Fibroblast of skin of abdomen (primary cell): Measurements from ENCODE around the gene INO80D. TPM values are rescaled to one million over a fixed set of nuclear protein-coding genes. Genes with fewer than 3 reads are reported as not detected.
A peak's percentile ranks its signal among the peaks of the same experiment; 100 is the strongest.
"Not testable (repeated sequence)": the region's sequence is repeated elsewhere in the genome, so short reads cannot be mapped to it uniquely, and the experiment has no call there.

Experiments used
- DNase-seq: peaks from one replicate; pipeline ENCODE4 v3.0.0-alpha.2; 2013
- polyA plus RNA-seq, 2 experiments: library from polyadenylated mRNA; unstranded; fragments of 120-200 nt; gene quantifications; one replicate each; pipeline ENCODE4 v1.2.1, GENCODE V29; 2013; ENCODE audit not compliant: insufficient read length in 2 of 2

The INO80D gene, protein sequence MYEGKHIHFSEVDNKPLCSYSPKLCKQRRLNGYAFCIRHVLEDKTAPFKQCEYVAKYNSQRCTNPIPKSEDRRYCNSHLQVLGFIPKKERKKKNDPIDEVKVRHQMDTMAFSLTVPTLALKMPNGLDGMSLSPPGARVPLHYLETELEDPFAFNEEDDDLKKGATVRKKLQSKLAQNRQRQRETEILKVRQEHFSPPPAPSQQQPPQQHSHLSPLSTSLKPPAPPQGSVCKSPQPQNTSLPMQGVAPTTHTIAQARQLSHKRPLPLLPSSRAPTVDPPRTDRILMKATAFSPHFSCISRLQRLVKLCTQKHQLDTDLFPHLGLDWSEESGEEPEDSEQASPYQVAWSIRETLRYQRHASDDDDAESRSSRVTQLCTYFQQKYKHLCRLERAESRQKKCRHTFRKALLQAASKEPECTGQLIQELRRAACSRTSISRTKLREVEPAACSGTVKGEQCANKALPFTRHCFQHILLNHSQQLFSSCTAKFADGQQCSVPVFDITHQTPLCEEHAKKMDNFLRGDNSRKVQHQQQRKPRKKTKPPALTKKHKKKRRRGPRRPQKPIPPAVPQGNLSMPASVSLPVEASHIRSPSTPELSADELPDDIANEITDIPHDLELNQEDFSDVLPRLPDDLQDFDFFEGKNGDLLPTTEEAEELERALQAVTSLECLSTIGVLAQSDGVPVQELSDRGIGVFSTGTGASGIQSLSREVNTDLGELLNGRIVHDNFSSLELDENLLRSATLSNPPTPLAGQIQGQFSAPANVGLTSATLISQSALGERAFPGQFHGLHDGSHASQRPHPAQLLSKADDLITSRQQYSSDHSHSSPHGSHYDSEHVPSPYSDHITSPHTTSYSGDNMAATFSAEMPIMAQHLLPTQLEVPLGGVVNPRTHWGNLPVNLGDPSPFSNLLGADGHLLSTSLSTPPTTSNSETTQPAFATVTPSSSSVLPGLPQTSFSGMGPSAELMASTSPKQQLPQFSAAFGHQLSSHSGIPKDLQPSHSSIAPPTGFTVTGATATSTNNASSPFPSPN
- 2.5 TPM for polyA plus RNA-seq (2013, experiment 1 of 2; ENCODE audit: insufficient read length)
- 2.2 TPM for polyA plus RNA-seq (2013, experiment 2 of 2; ENCODE audit: insufficient read length)

DNA sequence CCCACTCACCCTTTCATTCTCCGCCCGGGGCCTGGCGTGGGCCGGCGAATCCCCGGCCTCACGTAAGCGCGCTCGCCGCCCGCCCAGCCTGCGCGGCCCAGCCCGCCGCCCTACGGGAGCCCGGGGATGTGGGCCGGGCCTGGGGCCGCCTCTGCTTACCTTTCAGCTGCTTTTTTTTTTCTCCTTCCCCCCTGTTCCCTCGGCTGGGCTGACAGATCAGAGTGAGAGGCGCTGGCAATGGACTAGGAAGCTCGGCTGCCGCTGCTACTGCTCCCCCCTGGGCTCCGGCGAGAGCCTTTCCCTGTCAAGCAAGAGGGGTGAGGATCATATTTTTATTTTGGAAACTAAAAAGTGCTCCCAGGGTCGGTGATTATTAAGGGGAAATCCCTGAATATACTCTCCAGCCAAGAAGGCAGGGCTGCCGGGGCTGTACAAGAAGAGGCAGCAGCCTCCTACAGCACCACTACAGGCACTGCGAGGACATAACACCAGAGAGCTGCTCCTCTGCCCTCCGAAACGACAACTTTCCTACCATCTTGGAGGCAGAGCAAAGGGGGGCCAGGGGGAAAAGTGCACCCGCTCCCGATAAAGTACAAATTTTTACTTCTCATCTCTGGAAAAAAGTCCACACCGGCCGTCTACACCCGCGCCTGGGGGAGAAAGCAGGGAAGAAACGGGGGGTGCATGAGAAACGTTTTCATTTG is at the start of gene INO80D:
Gene INO80D, minus strand, starts transcription at position 433 of the 704 bp plus-strand sequence. CDS start 23,158 bp downstream, outside the sequence.
- DNase-seq = peak; percentile 87

GRCh38 chr2:206127656-206128055 is 41.7 kb upstream of the INO80D start:
- no peak for DNase-seq

DNA sequence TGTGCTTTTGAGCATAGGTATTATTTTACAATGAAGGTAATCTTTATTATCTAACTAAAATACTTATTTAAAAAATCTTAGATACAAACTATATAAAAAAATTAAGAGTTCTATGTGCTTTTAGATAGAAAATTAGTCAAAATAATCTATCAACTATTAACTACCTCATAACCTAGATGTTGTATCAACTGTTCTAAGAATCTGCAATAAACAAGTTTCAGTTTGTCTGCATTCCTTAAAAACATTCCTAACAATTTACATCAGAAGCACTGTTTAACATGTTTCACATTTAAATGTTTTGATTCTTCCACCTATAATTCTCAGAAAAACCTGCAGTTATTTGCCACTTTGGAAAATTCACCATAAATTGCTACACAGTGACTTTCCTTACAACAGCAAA is 39.9 kb upstream of the INO80D start:
- DNase-seq = no peak

- not testable (repeated sequence) for DNase-seq
Measured at GRCh38 chr2:206122569-206122968, 36.6 kb upstream of the INO80D start.

DNA sequence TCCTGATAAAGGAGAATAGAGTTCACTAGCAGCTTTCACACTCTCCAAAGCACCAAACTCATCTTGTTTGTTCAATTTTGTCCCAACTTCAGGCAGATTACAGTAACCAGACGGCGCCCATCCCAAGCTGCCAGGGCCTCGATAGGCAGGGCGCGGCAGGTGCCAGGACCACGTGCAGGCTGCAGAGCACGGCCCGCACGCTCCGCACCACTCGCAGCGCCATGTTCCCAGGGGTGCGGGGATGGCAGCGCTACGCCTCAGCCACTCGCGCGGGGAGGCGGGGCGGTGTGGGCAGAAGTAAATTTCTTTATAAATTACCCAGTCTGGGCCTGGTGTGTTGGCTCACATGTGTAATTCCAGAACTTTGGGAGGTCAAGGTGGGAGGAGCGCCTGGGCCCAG is 30.3 kb upstream of the INO80D start:
- DNase-seq = no peak

- no peak for DNase-seq
Measured at GRCh38 chr2:206115026-206115578, 29.1 kb upstream of the INO80D start.

GRCh38 chr2:206112846-206113547 is 27.0 kb upstream of the INO80D start:
- DNase-seq = no peak

DNA sequence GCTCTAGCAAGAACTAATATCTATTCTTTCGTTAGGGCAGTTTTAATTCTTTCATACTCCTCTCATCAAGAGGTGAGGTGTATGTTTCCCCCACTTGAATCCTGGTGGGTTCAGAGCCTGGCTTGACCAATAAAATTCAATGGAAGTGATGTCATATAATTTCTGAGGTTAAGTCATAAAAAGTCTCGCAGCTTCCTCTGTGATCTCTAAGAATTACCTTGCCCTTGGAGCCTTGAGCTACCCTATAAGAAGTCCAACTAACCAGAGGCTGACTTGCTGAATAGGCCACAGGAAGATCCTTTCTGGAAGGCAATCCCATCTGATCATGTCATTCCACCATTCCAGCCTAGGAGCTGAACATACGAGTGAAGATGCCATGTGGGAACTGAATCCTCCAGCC is 26.1 kb upstream of the INO80D start:
- no peak for DNase-seq

GRCh38 chr2:206108713-206109112 is 22.7 kb upstream of the INO80D start:
- DNase-seq = no peak

DNA sequence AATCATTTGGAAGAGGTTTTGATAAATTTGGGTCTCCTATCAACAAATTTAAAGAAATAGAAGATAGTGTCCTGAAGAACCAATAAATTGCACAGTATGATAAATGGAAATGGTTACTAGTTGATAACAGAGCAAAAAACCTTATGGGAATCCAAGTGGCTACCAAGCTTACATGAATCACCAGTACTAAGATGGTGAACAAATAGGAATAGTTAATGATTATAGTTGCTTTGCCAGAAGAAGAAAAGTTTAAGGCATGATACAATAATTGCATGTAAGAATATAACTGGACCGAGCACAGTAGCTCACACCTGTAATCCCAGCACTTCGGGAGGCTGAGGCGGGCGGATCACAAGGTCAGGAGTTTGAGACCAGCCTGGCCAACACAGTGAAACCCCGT is 19.6 kb upstream of the INO80D start:
- DNase-seq = no peak

GRCh38 chr2:206105038-206105437 is 19.1 kb upstream of the INO80D start:
- no peak for DNase-seq

GRCh38 chr2:206098872-206099271 is 12.9 kb upstream of the INO80D start:
- DNase-seq = not testable (repeated sequence)

DNA sequence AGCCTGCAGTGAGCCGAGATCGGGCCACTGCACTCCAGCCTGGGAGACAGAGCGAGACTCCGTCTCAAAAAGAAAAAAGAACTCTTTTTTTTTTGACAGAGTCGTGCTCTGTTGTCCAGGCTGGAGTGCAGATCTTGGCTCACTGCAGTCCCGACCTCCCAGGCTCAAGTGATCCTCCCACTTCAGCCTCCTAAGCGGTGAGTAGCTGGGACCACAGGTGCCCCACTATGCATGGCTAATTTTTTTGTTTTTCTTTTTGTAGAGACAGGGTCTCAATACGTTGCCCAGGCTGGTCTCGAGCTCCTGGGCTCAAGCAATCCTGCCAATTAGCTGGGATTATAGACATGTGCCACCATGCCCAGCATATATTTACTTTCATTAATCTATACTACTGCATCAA is 12.5 kb upstream of the INO80D start:
- DNase-seq = no peak

DNA sequence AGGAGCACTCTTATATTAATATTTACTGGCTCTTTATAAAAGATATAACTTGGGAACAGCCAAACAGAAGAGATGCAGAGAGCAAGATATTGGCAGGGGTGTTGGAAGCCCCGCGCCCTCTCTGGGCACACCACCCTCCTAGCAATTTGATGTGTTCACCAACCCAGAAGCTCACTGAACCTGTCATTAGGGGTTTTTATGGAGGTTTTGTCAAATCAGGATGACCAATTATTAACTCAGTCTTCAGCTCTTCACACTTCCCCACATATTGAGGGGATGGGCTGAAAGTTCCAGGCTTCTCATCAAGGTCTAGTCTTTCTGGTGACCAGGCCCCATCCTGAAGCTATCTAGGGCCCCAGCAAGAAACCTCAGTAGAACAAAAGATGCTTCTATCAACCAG is 10.9 kb upstream of the INO80D start:
- DNase-seq = no peak

DNA sequence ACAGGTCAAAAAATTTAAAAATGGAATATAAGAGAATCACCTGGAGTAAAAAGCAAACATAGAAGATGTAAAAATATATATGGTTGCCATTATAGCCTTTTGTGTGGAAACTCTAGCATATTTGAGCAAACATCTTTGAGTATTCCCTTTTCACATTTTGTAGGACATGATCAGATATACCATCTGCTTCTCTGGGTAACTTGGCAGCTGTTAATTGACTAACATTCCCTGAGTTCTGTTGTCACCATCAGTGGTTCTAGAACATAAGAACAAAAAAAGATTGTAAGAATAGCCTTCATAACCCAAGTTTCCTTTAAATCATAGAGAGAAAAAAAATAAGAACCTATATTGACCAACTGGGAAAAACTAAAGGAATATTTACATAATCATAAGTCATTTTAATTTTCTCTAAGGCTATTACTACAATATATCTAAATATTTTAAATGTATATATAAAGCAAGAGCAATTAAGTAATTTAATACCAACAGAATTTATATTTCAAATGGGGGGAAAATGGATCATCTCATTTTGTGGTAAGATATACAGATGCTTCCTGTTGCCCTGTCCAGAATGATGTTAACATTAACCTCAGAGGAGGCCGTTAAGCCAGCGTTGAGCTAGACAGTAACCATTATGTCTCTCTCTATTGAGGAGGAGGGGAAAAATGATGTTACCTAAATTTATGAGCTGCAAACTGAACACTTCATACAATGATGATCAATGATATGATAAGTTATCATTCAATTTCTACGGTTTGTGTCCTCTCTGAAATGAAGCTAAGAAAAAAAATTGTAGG is 9.8 kb upstream of the INO80D start:
- no peak for DNase-seq

- DNase-seq = no peak
Measured at GRCh38 chr2:206092297-206092696, 6.3 kb upstream of the INO80D start.

- DNase-seq = no peak
Measured at GRCh38 chr2:206088248-206088647, 2.3 kb upstream of the INO80D start.

DNA sequence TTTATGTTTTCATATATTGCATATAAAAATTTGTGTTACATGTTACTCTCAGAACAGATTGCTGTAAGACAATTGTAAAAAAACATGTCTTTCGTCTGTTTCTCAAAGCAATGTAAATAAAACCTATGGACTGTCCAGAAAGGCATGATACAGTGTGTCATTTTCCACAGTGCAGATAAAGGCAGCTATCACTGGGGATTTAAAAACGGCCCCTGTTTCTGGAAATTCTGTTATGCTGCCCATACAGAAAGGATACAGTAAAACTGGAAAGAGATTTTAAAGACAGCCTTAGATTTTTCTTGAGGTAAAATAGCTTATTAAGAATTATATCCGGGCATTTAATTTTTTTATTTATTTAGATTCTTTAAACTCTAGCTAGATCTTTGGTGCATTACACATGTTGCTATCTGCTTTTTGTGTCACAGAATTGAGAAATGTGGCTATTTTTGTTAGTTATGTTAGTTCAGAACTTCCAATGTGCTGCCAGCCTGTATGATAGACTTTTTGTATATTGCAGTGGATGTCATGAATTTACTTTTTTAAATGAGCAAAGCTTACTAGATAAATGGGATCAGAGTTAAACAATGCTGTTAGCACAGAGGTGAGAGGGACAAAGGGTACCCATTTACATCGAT is 859 bp upstream of the INO80D start:
- peak; percentile 15 for DNase-seq

GRCh38 chr2:206084870-206085741 is 868 bp downstream of the INO80D start:
- peak; percentile 25 for DNase-seq
